GM19240 (cell line): ENCODE data around the gene CCAR1.
A peak's percentile ranks its signal among the peaks of the same experiment; 100 is the strongest.
"Not testable (repeated sequence)": the region's sequence is repeated elsewhere in the genome, so short reads cannot be mapped to it uniquely, and the experiment has no call there.

ENCODE experiments used
- DNase-seq: peaks from one replicate; pipeline ENCODE4 v3.0.0; 2011; ENCODE audit warnings: low spot score; ENCODE audit not compliant: insufficient read length

Gene CCAR1

GRCh38 chr10:68720793-68721672, at the start of gene CCAR1:
Gene CCAR1 (plus strand): TSS chr10:68721239. CDS start chr10:68722505, 1,266 bp downstream.
- DNase-seq, result peak; percentile 64

GRCh38 chr10:68684413-68684812, 36.6 kb upstream of the CCAR1 start:
- DNase-seq, result peak; percentile 21

- no peak for DNase-seq
Observed at GRCh38 chr10:68696018-68696417, 25.0 kb upstream of the CCAR1 start.

- no peak for DNase-seq
Observed at GRCh38 chr10:68697106-68697505, 23.9 kb upstream of the CCAR1 start.

GRCh38 chr10:68700197-68700596, 20.8 kb upstream of the CCAR1 start:
- DNase-seq, result no peak

- no peak for DNase-seq
Observed at GRCh38 chr10:68705548-68705947, 15.5 kb upstream of the CCAR1 start.

- DNase-seq, result not testable (repeated sequence)
Observed at GRCh38 chr10:68708987-68709386, 12.1 kb upstream of the CCAR1 start.

GRCh38 chr10:68713065-68713464, 8.0 kb upstream of the CCAR1 start:
- not testable (repeated sequence) for DNase-seq

GRCh38 chr10:68717435-68717834, 3.6 kb upstream of the CCAR1 start:
- no peak for DNase-seq

- no peak for DNase-seq
Observed at GRCh38 chr10:68721673-68722335, 765 bp downstream of the CCAR1 start.

- no peak for DNase-seq
Observed at GRCh38 chr10:68725016-68725415, 4.0 kb downstream of the CCAR1 start.

- DNase-seq, result no peak
Observed at GRCh38 chr10:68727146-68727545, 6.1 kb downstream of the CCAR1 start.

- no peak for DNase-seq
Observed at GRCh38 chr10:68732651-68733050, 11.6 kb downstream of the CCAR1 start.

- no peak for DNase-seq
Observed at GRCh38 chr10:68734349-68734748, 13.3 kb downstream of the CCAR1 start.

GRCh38 chr10:68735119-68735518, 14.1 kb downstream of the CCAR1 start:
- DNase-seq, result no peak

GRCh38 chr10:68735739-68736138, 14.7 kb downstream of the CCAR1 start:
- DNase-seq, result not testable (repeated sequence)

- not testable (repeated sequence) for DNase-seq
Observed at GRCh38 chr10:68740676-68741075, 19.6 kb downstream of the CCAR1 start.

- no peak for DNase-seq
Observed at GRCh38 chr10:68742397-68742796, 21.4 kb downstream of the CCAR1 start.

- no peak for DNase-seq
Observed at GRCh38 chr10:68752711-68753350, 31.8 kb downstream of the CCAR1 start.

GRCh38 chr10:68756246-68756645, 35.2 kb downstream of the CCAR1 start:
- no peak for DNase-seq

GRCh38 chr10:68756766-68757165, 35.7 kb downstream of the CCAR1 start:
- DNase-seq, result no peak

GRCh38 chr10:68759223-68759863, 38.3 kb downstream of the CCAR1 start:
- DNase-seq, result no peak
